Panc1 (cell line): ENCODE data around the gene DDX21. TPM values are rescaled to one million over a fixed set of nuclear protein-coding genes. Genes with fewer than 3 reads are reported as not detected.
"Not testable (repeated sequence)": the region's sequence is repeated elsewhere in the genome, so short reads cannot be mapped to it uniquely, and the experiment has no call there.

Experiments used
- ATAC-seq: fragments of 200-7000 bp; cut with Tn5 transposase; 2 replicates; pipeline ENCODE4 v1.9.1; 2020; ENCODE audit warnings: mild to moderate bottlenecking, moderate library complexity
- BruUV-seq: library from RNA; stranded (reverse); fragments of 400-500 nt; replicated peaks from 2 replicates; lab custom pipeline; 2021; lab: Mats Ljungman, UMichigan
- CTCF ChIA-PET: fragments of 300-600 bp; sonication (Branson Sonifier 250); formaldehyde crosslinking; loops from one replicate; lab custom pipeline; 2022; ENCODE audit warnings: antibody characterized with exemption; lab: Charles Lee
- POLR2A ChIA-PET: fragments of 300-600 bp; sonication (Branson Sonifier 250); formaldehyde crosslinking; loops from one replicate; lab custom pipeline; 2022; ENCODE audit warnings: antibody characterized with exemption; lab: Charles Lee
- DNase-seq: peaks from one replicate; pipeline ENCODE4 v3.0.0-alpha.2; 2010; ENCODE audit warnings: low read depth, low spot score
- H3K27ac ChIP-seq: 2 replicates; pipeline ENCODE4 v1.5.1; 2011; ENCODE audit warnings: mild to moderate bottlenecking, low read length, inconsistent platforms
- H3K27me3 ChIP-seq: fragments of 200-500 bp; sonication (Bioruptor generic); 2 replicates; pipeline ENCODE4 v1.6.0; 2014; ENCODE audit warnings: low read length, inconsistent platforms; ENCODE audit not compliant: control insufficient read depth, insufficient read depth
- H3K36me3 ChIP-seq: fragments of 200-500 bp; sonication (Bioruptor generic); 2 replicates; pipeline ENCODE4 v1.5.1; 2014; ENCODE audit warnings: inconsistent platforms, mild to moderate bottlenecking, low read length, moderate library complexity; ENCODE audit not compliant: control insufficient read depth, insufficient read depth
- H3K4me1 ChIP-seq: 2 replicates; pipeline ENCODE4 v1.5.1; 2011; ENCODE audit warnings: inconsistent platforms, mild to moderate bottlenecking, low read length, moderate library complexity; ENCODE audit not compliant: control insufficient read depth, insufficient read depth
- H3K4me3 ChIP-seq, 2 experiments: 2 replicates each; pipeline ENCODE4 v1.5.1; 2011 to 2012; ENCODE audit warnings: low read depth in 2 of 2, low read length in 2 of 2, mild to moderate bottlenecking in 2 of 2, inconsistent platforms in 1 of 2, moderate library complexity in 1 of 2
- H3K9me3 ChIP-seq: fragments of 200-500 bp; sonication (Bioruptor generic); 2 replicates; pipeline ENCODE4 v1.5.1; 2014; ENCODE audit warnings: low read depth, mild to moderate bottlenecking, inconsistent platforms, low read length, moderate library complexity; ENCODE audit not compliant: control insufficient read depth, insufficient read depth
- CTCF ChIP-seq: fragments of 450-650 bp; IDR thresholded peaks from 2 replicates; pipeline ENCODE4 v1.5.1; 2017; ENCODE audit warnings: mild to moderate bottlenecking
- POLR2AphosphoS5 ChIP-seq: IDR thresholded peaks from 2 replicates; pipeline ENCODE4 v1.6.1; 2012; ENCODE audit warnings: mild to moderate bottlenecking, low read depth, low read length, moderate library complexity
- REST ChIP-seq, 2 experiments: IDR thresholded peaks; 2 replicates each; pipeline ENCODE4 v1.6.1; 2011 to 2012; ENCODE audit warnings: low read depth in 2 of 2, control low read depth in 1 of 2, low read length in 1 of 2, mild to moderate bottlenecking in 1 of 2, moderate library complexity in 1 of 2; ENCODE audit not compliant: insufficient read depth in 1 of 2
- SIN3A ChIP-seq: IDR thresholded peaks from 2 replicates; pipeline ENCODE4 v1.6.1; 2012; ENCODE audit warnings: low read depth, mild to moderate bottlenecking, low read length, moderate library complexity, borderline replicate concordance; ENCODE audit not compliant: insufficient read depth
- TCF7L2 ChIP-seq: IDR thresholded peaks from 2 replicates; pipeline ENCODE4 v1.6.1; 2011; ENCODE audit warnings: mild to moderate bottlenecking, low read depth, low read length, inconsistent platforms
- in situ Hi-C: cut with HindIII; loops from 2 replicates; pipeline ENCODE4 v1.10.0; 2016; ENCODE audit warnings: low sequenced_read_pairs, low pct_unique_long_range_greater_than_20kb
- intact Hi-C: fragments of 100-400 bp; cut with micrococcal nuclease; formaldehyde crosslinking; loops from one replicate; pipeline ENCODE4 v1.10.0; 2022; ENCODE audit not compliant: unreplicated experiment
- total RNA-seq: library from RNA; stranded (reverse); gene quantifications from one replicate; pipeline ENCODE4 v1.2.1, GENCODE V29; 2021; ENCODE audit not compliant: unreplicated experiment

DDX21 gene
- total RNA-seq, 1 experiment from 2014 or later: 172 TPM

- no peaks in the 10 kb centered on the region for H3K4me1 ChIP-seq
- H3K9me3 ChIP-seq: no peaks in the 10 kb centered on the region
- no TSS peak for BruUV-seq
- POLR2A ChIA-PET: no interaction called here
- DNase-seq (no peak), ATAC-seq (no peak)
- TF ChIP-seq POLR2AphosphoS5 (no peak), TCF7L2 (no peak), REST (IDR thresholded peaks at IDR 0.05; ENCODE audit: insufficient read depth in 1 of 2, low read depth in 2 of 2, low read length in 1 of 2) (no peak), SIN3A (no peak), CTCF (no peak)
- H3K36me3 ChIP-seq: peaks cover 27% of the 10 kb centered on the region
- CTCF ChIA-PET: no interaction called here
- H3K4me3 ChIP-seq: no peak overlapping the region
- no peaks in the 10 kb centered on the region for H3K27me3 ChIP-seq
- intact Hi-C loops: no loop called here
- no peak overlapping the region for H3K27ac ChIP-seq
- in situ Hi-C loops: no loop called here
These were observed 17.1 kb upstream of the DDX21 start for GRCh38 chr10:68938884-68939283.

GRCh38 chr10:68940917-68941316, 15.1 kb upstream of the DDX21 start:
- POLR2A ChIA-PET, H3K9me3 ChIP-seq, H3K4me1 ChIP-seq, in situ Hi-C loops, intact Hi-C loops, H3K27me3 ChIP-seq, DNase-seq, BruUV-seq, ATAC-seq, H3K4me3 ChIP-seq, H3K27ac ChIP-seq: not testable (repeated sequence)
- H3K36me3 ChIP-seq: peaks cover 15% of the 10 kb centered on the region
- CTCF ChIA-PET: interaction anchor here (0.6 kb wide), 2 partner anchors 15 to 43 kb away, joined by 3 to 6 read pairs; partner anchors contain the start of gene DDX21

GRCh38 chr10:68950598-68950997, 5.4 kb upstream of the DDX21 start:
- intact Hi-C loops (no loop called here), in situ Hi-C loops (no loop called here)
- DNase-seq (no peak), ATAC-seq (no peak)
- H3K4me3 ChIP-seq: no peak overlapping the region
- H3K9me3 ChIP-seq: no peaks in the 10 kb centered on the region
- ChIA-PET CTCF (no interaction called here), POLR2A (no interaction called here)
- H3K36me3 ChIP-seq: peaks cover 10% of the 10 kb centered on the region
- H3K4me1 ChIP-seq: no peaks in the 10 kb centered on the region
- TF ChIP-seq POLR2AphosphoS5: no peak; the same call in 1 of the 2 replicates
- no peak for TF ChIP-seq SIN3A
- no peak for TF ChIP-seq REST (IDR thresholded peaks at IDR 0.05; ENCODE audit: insufficient read depth in 1 of 2, low read depth in 2 of 2, low read length in 1 of 2)
- TF ChIP-seq CTCF: no peak
- TF ChIP-seq TCF7L2: no peak
- H3K27me3 ChIP-seq: no peaks in the 10 kb centered on the region
- BruUV-seq: no TSS peak
- H3K27ac ChIP-seq: no peak overlapping the region
